ENCODE results near the gene FAM185A. TPM values are rescaled to one million over a fixed set of nuclear protein-coding genes. Genes with fewer than 3 reads are reported as not detected.
"Not testable (repeated sequence)": the region's sequence is repeated elsewhere in the genome, so short reads cannot be mapped to it uniquely, and the experiment has no call there.

Gene FAM185A
- total and polyA plus RNA-seq, 11 donors = 3.4 to 10.2 (median 8.0) TPM

GRCh38 chr7:102730431-102730830 lies 18.4 kb upstream of the FAM185A start:
- H3K36me3 ChIP-seq; ATAC-seq; H3K27ac ChIP-seq; H3K4me3 ChIP-seq; H3K9me3 ChIP-seq; H3K4me1 ChIP-seq; H3K27me3 ChIP-seq; intact Hi-C loops (cut with DNase I); DNase-seq: not testable (repeated sequence)
- 61 to 75% (median 63%) methylated on average over 1 to 3 of the region's 3 CpGs for WGBS, 4 donors

DNA sequence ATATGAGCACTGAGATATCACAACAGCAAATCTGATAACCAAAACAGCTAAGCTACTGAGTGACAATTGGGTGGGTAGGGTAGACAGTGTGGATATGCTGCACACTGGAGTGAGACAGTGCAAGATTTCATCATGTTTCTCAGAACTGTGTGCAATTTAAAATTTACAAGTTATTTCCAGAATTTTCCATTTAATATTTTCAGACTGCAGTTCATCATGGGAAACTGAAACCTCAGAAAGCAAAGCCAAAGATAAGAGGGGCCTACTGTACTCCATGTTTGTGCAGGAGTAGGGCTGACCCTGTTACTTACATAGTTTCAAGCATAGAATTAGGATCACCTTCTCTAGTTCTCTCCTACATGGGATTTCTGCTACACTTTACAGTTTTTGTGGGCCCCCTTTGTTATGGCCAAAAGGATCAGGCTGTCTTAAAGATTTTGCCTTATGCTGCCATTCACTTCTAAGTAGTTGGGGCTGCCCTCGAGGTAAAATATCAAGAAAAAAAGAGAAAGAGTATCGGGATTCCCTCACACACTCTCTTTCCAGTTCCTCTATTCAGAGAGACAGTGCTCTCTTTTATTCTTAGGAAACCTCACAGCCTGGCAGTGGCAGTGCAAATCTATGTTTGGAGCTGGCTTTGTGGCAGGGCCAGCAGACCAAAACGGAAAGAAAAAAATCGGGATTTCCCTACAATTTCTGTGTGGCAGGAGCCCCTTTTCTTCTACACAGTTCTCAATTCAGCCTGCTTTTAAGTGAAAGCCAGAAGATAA lies 6.6 kb upstream of the FAM185A start:
- not testable (repeated sequence) for H3K27me3 ChIP-seq, H3K4me1 ChIP-seq, H3K27ac ChIP-seq, DNase-seq, H3K9me3 ChIP-seq, ATAC-seq, H3K36me3 ChIP-seq, H3K4me3 ChIP-seq
- intact Hi-C loops (cut with DNase I) = loop anchor here in 1 of 10 donors (10.0 kb wide), 1 partner anchor 333 kb away; the partner anchor contains the start of genes ARMC10 and FBXL13
- WGBS, 4 donors = 53 to 70% (median 62%) methylated on average over 2 to 3 of the region's 4 CpGs

DNA sequence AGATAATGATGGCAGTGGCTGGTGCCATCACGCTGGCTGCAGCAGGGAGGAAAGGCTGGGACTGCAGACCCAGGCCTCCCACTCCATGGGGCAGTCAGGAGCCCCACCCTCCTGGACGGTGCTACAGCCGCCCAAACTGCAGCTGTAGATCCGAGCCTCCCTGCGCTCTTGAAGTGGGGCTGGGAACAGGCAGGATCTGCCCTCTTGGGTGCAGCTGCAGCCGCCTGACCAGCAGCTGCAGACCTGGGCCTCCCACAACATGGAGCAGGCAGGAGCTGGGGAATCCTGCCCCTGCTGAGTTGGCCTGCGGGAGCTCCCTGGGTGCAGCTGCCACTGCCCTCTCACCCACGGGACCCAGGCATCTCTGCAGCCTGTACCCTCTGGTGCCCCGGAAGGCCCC lies 4.9 kb upstream of the FAM185A start:
- H3K4me1 ChIP-seq, H3K36me3 ChIP-seq, ATAC-seq, H3K9me3 ChIP-seq, H3K27me3 ChIP-seq, H3K27ac ChIP-seq, DNase-seq, H3K4me3 ChIP-seq: not testable (repeated sequence)
- intact Hi-C loops (cut with DNase I) = loop anchor here in 1 of 10 donors (10.0 kb wide), 1 partner anchor 331 kb away; the partner anchor contains the start of genes ARMC10 and FBXL13
- WGBS, 4 donors = 60 to 90% (median 75%) methylated on average over 3 to 9 of the region's 9 CpGs

DNA sequence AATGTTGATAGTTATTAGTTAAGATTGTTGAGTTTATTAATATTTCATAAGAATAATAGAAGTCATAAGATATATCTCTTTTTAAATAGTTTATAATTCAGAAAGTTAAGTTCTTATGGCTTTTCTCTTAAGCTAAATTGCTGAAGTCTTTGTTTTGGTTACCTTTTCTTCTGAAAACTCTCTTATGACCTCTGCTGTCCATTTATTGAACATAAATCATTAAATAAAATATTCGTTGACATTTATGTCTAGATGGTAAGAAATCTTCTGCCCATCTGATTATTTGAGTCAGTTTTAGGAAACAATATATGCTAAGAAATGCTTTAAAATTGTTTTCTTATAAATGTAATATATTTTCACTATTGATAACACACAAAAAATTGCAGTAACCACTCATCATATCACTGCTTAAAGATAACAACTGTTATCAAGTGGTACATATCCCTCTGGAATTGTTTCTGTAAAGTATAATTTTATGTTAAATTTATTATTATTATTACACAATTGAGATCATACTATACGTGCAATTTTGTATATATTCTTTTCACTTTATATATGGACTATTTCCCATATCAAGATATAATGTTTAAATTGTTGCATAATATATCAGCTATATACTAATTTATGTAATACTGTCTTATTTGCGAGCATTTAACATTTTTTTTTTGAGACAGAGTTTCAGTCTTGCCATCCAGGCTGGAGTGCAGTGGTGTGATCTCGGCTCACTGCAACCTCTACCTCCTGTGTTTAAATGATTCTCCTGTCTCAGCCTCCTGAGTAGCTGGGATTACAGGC lies 3.1 kb upstream of the FAM185A start:
- not testable (repeated sequence) for H3K36me3 ChIP-seq, DNase-seq, ATAC-seq, H3K9me3 ChIP-seq, H3K27ac ChIP-seq, H3K27me3 ChIP-seq, H3K4me3 ChIP-seq
- intact Hi-C loops (cut with DNase I) = loop anchor here in 3 of 10 donors (5.0 to 10.0 kb wide), 3 partner anchors 317 to 329 kb away; partner anchors contain the start of genes FBXL13 (in 2 of the 3) and ARMC10 (in 1 of the 3)
- H3K4me1 ChIP-seq = peaks cover 0 to 17% (median 9%) of the 10 kb centered on the region in 12 donors
- peak in 8 of 12 donors; percentile 8 to 38 (median 20) for TF ChIP-seq CTCF (IDR thresholded peaks at IDR 0.05)
- 53 to 65% (median 60%) methylated on average over 4 of the region's 4 CpGs for WGBS, 4 donors

- intact Hi-C loops (cut with DNase I) = loop anchor here in 3 of 10 donors (5.0 to 10.0 kb wide), 3 partner anchors 313 to 325 kb away; partner anchors contain the start of genes FBXL13 (in 2 of the 3) and ARMC10 (in 1 of the 3)
- Histone ChIP-seq H3K4me3 (peak overlapping the region; percentile 49 to 90 (median 71)), H3K4me1 (peaks cover 0 to 18% (median 11%) of the 10 kb centered on the region in 12 donors), H3K27ac (peak overlapping the region in 5 of 12 donors; percentile 66 to 80 (median 78))
- not testable (repeated sequence) for DNase-seq, ATAC-seq, H3K36me3 ChIP-seq, H3K27me3 ChIP-seq, H3K9me3 ChIP-seq
- WGBS, 4 donors = 8 to 25% (median 10%) methylated on average over 5 to 14 of the region's 26 CpGs
Measured at GRCh38 chr7:102749445-102749786, 617 bp downstream of the FAM185A start.

DNA sequence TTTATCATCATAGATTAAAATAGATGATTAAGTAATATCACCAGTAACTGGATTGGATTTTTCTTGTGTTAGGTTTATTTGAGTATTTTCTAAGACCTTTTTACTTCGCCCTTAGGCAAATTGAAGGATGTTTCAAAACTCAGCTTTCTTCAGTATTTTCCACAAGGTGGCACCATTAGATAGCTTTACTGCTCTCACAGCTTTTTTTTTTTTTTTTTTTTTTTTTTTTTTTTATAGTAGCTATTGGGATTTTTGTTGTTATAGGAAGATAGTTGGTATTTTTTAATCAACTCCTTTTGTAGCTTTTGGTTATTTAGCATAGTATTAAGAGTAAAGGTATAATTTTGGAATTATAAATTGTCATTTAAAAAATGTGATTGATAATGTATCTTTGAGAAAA lies 9.4 kb downstream of the FAM185A start:
- not testable (repeated sequence) for H3K4me1 ChIP-seq, DNase-seq, H3K27me3 ChIP-seq, H3K9me3 ChIP-seq, H3K27ac ChIP-seq, ATAC-seq, H3K4me3 ChIP-seq
- 69 to 76% methylated on average over 1 of the region's 1 CpG; no CpG with 5 or more reads in 2 of the 4 donors for WGBS, 4 donors
- peaks cover 0 to 19% (median 5%) of the 10 kb centered on the region in 9 donors for H3K36me3 ChIP-seq
- intact Hi-C loops (cut with DNase I) = loop anchor here in 5 of 10 donors (5.0 to 10.0 kb wide), 2 partner anchors 304 to 307 kb away; no protein-coding TSS in a partner anchor
- peak in 11 of 12 donors; percentile 19 to 56 (median 36) for TF ChIP-seq CTCF (IDR thresholded peaks at IDR 0.05)

DNA sequence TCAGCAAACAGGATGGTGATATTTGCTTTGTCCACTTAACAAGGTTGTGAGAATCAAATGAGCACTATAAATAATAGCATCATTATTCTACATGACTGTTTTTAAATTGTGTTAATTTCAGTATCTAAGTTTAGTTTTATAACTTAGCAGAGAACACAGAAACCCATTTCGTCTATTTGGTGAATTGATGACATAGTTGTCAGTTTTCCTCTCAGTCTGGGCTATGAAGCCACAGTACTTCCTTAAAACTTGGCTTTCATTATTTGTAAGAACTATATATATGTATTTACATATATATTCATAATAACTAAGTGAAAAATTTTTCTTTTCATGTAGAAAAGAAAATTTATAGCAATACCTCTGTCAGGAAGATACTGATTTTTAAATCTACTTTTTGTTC lies 11.1 kb downstream of the FAM185A start:
- not testable (repeated sequence) for H3K9me3 ChIP-seq, H3K27me3 ChIP-seq, DNase-seq, H3K27ac ChIP-seq, ATAC-seq, H3K4me3 ChIP-seq, H3K4me1 ChIP-seq
- WGBS, 4 donors = 87 to 91% (median 89%) methylated on average over 1 of the region's 1 CpG
- intact Hi-C loops (cut with DNase I) = loop anchor here in 7 of 10 donors (5.0 to 10.0 kb wide), 2 partner anchors 302 to 305 kb away; no protein-coding TSS in a partner anchor
- H3K36me3 ChIP-seq = peaks cover 0 to 15% (median 5%) of the 10 kb centered on the region in 9 donors

DNA sequence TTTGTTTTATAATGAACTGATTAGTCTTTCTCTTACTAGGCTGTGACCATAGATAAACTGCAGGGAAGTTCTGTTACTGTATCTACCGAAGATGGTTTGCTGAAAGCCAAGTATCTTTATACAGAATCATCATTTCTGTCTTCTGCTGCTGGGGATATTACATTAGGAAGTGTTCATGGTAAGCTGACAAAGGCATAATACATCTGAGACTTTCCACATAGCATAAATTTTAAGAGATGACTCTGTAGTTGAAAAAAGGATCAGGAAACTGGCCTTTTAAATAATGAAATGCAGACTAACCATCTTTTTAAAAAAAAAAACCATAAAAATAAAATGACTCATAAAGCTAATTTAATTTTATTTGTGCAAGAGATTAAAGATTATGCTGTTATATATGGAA lies 12.4 kb downstream of the FAM185A start:
- H3K4me1 ChIP-seq, H3K27ac ChIP-seq, H3K4me3 ChIP-seq, H3K9me3 ChIP-seq, H3K27me3 ChIP-seq, ATAC-seq, DNase-seq: not testable (repeated sequence)
- peaks cover 0 to 14% (median 5%) of the 10 kb centered on the region in 9 donors for H3K36me3 ChIP-seq
- intact Hi-C loops (cut with DNase I) = loop anchor here in 2 of 10 donors (5.0 kb wide), 1 partner anchor 301 kb away; no protein-coding TSS in a partner anchor
- WGBS, 4 donors = 72 to 95% (median 76%) methylated on average over 1 of the region's 1 CpG

Measured in heart left ventricle (tissue), 16 donors.